SK-N-SH treated with all-trans-retinoic acid at 6 μM for 48 hours (cell line): ENCODE data around the gene PLVAP.

Experiments
- ARNTL ChIP-seq: fragments of 450-650 bp; formaldehyde crosslinking; IDR thresholded peaks from 2 replicates; pipeline ENCODE4 v1.5.0; 2020; ENCODE audit warnings: low read depth, mild to moderate bottlenecking, moderate library complexity, borderline replicate concordance
- ISL1 ChIP-seq: fragments of 250-450 bp; sonication (Bioruptor Pico); IDR thresholded peaks from 2 replicates; pipeline ENCODE4 v2.1.2; 2022; ENCODE audit warnings: mild to moderate bottlenecking, moderate library complexity
- ZC3H10 ChIP-seq: fragments of 250-450 bp; sonication (Bioruptor Pico); IDR thresholded peaks from 2 replicates; pipeline ENCODE4 v1.5.1; 2021; ENCODE audit warnings: mild to moderate bottlenecking, moderate library complexity
- ZFP3 ChIP-seq: fragments of 250-450 bp; sonication (Bioruptor Pico); IDR thresholded peaks from 2 replicates; pipeline ENCODE4 v1.5.0; 2020; ENCODE audit warnings: mild to moderate bottlenecking, moderate library complexity
- ZFP30 ChIP-seq: fragments of 450-650 bp; formaldehyde crosslinking; IDR thresholded peaks from 2 replicates; pipeline ENCODE4 v1.5.0; 2022; ENCODE audit warnings: mild to moderate bottlenecking, moderate library complexity
- ZNF565 ChIP-seq: fragments of 450-650 bp; formaldehyde crosslinking; conservative IDR thresholded peaks from 2 replicates; pipeline ENCODE4 v1.5.0; 2020; ENCODE audit warnings: low read depth, mild to moderate bottlenecking, moderate library complexity
- ZNF70 ChIP-seq: fragments of 450-650 bp; formaldehyde crosslinking; IDR thresholded peaks from 2 replicates; pipeline ENCODE4 v1.5.0; 2020; ENCODE audit warnings: mild to moderate bottlenecking, moderate library complexity
- TF ChIP-seq, protein P1 (sequence below): fragments of 250-450 bp; sonication (Bioruptor Pico); IDR thresholded peaks from 2 replicates; pipeline ENCODE4 v1.5.1; 2020; ENCODE audit warnings: low read depth, mild to moderate bottlenecking, moderate library complexity
- TF ChIP-seq, protein P2 (sequence below): fragments of 250-450 bp; sonication (Bioruptor Pico); IDR thresholded peaks from 2 replicates; pipeline ENCODE4 v1.5.1; 2021; ENCODE audit warnings: mild to moderate bottlenecking, moderate library complexity
- TF ChIP-seq, protein P3 (sequence below): fragments of 250-450 bp; sonication (Bioruptor Pico); IDR thresholded peaks from 2 replicates; pipeline ENCODE4 v1.5.0; 2020; ENCODE audit warnings: mild to moderate bottlenecking, moderate library complexity
- TF ChIP-seq, protein P4 (sequence below): fragments of 250-450 bp; sonication (Bioruptor Pico); IDR thresholded peaks from 2 replicates; pipeline ENCODE4 v1.8.0; 2021; ENCODE audit warnings: low read depth, mild to moderate bottlenecking, moderate library complexity, borderline replicate concordance
- TF ChIP-seq, protein P5 (sequence below): fragments of 250-450 bp; sonication (Bioruptor Pico); IDR thresholded peaks from 2 replicates; pipeline ENCODE4 v1.8.0; 2020; ENCODE audit warnings: mild to moderate bottlenecking, moderate library complexity, borderline replicate concordance

DNA sequence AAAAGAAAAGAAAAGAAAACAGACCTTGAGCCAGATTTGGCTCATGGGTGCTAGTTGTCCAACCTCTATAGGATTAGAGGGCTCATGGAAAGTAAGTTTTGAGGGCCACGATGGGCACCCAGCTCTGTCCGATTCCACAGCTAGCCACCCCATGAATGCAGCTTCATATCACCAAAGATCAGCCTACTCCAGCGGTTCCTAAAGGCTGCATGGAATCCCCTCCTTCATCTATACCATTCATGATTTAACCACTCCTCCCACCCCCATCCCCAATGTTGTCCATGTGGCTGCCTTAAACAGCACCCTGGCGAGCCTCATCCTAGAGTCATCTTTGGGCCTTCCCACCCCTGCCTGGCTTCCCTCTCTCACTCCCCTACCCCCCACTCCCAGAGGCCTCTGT, 44.8 kb upstream of the PLVAP start:
- TF ChIP-seq, protein P1, sequence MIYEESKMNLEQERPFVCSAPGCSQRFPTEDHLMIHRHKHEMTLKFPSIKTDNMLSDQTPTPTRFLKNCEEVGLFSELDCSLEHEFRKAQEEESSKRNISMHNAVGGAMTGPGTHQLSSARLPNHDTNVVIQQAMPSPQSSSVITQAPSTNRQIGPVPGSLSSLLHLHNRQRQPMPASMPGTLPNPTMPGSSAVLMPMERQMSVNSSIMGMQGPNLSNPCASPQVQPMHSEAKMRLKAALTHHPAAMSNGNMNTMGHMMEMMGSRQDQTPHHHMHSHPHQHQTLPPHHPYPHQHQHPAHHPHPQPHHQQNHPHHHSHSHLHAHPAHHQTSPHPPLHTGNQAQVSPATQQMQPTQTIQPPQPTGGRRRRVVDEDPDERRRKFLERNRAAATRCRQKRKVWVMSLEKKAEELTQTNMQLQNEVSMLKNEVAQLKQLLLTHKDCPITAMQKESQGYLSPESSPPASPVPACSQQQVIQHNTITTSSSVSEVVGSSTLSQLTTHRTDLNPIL (CRISPR knock-in tag) = no peak
- TF ChIP-seq, protein P2, sequence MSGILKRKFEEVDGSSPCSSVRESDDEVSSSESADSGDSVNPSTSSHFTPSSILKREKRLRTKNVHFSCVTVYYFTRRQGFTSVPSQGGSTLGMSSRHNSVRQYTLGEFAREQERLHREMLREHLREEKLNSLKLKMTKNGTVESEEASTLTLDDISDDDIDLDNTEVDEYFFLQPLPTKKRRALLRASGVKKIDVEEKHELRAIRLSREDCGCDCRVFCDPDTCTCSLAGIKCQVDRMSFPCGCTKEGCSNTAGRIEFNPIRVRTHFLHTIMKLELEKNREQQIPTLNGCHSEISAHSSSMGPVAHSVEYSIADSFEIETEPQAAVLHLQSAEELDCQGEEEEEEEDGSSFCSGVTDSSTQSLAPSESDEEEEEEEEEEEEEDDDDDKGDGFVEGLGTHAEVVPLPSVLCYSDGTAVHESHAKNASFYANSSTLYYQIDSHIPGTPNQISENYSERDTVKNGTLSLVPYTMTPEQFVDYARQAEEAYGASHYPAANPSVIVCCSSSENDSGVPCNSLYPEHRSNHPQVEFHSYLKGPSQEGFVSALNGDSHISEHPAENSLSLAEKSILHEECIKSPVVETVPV (CRISPR knock-in tag) = no peak
- TF ChIP-seq, protein P3, sequence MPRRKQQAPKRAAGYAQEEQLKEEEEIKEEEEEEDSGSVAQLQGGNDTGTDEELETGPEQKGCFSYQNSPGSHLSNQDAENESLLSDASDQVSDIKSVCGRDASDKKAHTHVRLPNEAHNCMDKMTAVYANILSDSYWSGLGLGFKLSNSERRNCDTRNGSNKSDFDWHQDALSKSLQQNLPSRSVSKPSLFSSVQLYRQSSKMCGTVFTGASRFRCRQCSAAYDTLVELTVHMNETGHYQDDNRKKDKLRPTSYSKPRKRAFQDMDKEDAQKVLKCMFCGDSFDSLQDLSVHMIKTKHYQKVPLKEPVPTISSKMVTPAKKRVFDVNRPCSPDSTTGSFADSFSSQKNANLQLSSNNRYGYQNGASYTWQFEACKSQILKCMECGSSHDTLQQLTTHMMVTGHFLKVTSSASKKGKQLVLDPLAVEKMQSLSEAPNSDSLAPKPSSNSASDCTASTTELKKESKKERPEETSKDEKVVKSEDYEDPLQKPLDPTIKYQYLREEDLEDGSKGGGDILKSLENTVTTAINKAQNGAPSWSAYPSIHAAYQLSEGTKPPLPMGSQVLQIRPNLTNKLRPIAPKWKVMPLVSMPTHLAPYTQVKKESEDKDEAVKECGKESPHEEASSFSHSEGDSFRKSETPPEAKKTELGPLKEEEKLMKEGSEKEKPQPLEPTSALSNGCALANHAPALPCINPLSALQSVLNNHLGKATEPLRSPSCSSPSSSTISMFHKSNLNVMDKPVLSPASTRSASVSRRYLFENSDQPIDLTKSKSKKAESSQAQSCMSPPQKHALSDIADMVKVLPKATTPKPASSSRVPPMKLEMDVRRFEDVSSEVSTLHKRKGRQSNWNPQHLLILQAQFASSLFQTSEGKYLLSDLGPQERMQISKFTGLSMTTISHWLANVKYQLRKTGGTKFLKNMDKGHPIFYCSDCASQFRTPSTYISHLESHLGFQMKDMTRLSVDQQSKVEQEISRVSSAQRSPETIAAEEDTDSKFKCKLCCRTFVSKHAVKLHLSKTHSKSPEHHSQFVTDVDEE (CRISPR knock-in tag) = no peak
- TF ChIP-seq ZNF565 (CRISPR knock-in tag) = no peak
- TF ChIP-seq ARNTL (CRISPR knock-in tag) = no peak
- TF ChIP-seq, protein P4, sequence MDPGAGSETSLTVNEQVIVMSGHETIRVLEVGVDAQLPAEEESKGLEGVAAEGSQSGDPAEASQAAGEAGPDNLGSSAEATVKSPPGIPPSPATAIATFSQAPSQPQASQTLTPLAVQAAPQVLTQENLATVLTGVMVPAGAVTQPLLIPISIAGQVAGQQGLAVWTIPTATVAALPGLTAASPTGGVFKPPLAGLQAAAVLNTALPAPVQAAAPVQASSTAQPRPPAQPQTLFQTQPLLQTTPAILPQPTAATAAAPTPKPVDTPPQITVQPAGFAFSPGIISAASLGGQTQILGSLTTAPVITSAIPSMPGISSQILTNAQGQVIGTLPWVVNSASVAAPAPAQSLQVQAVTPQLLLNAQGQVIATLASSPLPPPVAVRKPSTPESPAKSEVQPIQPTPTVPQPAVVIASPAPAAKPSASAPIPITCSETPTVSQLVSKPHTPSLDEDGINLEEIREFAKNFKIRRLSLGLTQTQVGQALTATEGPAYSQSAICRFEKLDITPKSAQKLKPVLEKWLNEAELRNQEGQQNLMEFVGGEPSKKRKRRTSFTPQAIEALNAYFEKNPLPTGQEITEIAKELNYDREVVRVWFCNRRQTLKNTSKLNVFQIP = no peak
- peak; percentile 95 for TF ChIP-seq ZNF70 (CRISPR knock-in tag)
- no peak for TF ChIP-seq ZC3H10 (CRISPR knock-in tag)
- no peak for TF ChIP-seq ZFP30
- TF ChIP-seq, protein P5, sequence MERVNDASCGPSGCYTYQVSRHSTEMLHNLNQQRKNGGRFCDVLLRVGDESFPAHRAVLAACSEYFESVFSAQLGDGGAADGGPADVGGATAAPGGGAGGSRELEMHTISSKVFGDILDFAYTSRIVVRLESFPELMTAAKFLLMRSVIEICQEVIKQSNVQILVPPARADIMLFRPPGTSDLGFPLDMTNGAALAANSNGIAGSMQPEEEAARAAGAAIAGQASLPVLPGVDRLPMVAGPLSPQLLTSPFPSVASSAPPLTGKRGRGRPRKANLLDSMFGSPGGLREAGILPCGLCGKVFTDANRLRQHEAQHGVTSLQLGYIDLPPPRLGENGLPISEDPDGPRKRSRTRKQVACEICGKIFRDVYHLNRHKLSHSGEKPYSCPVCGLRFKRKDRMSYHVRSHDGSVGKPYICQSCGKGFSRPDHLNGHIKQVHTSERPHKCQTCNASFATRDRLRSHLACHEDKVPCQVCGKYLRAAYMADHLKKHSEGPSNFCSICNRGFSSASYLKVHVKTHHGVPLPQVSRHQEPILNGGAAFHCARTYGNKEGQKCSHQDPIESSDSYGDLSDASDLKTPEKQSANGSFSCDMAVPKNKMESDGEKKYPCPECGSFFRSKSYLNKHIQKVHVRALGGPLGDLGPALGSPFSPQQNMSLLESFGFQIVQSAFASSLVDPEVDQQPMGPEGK (CRISPR knock-in tag) = no peak
- no peak for TF ChIP-seq ISL1
- TF ChIP-seq ZFP3 (CRISPR knock-in tag) = no peak
